Measurements from ENCODE around the gene CD3E.
"Not testable (repeated sequence)": the region's sequence is repeated elsewhere in the genome, so short reads cannot be mapped to it uniquely, and the experiment has no call there.

Gene CD3E

DNA sequence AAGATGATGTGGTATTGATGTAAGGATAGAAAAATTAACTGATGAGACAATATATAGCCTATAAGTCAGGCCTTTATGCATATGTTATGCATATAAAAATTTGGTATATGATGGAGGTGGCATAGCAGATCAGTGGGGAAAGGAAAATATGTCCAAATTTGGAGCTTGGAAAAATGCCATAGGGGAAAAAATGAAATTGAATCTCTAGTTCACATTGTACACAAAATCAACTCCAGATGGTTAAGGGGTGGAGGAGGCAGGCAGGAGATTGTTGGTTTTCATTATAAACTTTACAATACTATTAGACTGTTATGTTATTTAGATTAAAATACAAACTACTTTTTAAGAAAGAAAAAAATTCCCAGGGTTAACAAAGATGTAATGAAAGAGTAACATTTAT is 15.1 kb upstream of the CD3E start:
- in situ Hi-C loops (cut with MboI; ENCODE audit: low sequenced_read_pairs) = loop anchor here (10.0 kb wide), 1 partner anchor 95 kb away; no protein-coding TSS in a partner anchor

DNA sequence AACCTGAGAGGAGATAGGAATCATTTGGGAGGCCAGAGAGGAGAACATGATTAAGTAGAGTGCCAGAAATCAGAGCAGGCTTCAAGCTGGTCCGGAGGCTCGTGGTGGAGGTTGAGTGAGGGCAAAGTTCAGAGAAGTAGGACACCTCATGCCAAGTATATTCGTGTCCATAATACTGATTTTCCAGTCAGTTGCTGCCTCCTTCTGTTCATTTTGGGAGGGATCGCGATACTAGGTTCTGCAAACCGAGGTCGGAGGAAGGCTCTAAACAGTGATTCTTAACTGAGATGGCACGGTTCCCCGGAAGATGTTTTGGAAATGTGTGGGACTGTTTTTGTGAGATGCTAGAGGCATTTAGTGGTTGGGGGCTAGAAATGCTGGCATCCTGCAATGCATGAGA is 13.6 kb upstream of the CD3E start:
- in situ Hi-C loops (cut with MboI; ENCODE audit: low sequenced_read_pairs) = no loop called here

DNA sequence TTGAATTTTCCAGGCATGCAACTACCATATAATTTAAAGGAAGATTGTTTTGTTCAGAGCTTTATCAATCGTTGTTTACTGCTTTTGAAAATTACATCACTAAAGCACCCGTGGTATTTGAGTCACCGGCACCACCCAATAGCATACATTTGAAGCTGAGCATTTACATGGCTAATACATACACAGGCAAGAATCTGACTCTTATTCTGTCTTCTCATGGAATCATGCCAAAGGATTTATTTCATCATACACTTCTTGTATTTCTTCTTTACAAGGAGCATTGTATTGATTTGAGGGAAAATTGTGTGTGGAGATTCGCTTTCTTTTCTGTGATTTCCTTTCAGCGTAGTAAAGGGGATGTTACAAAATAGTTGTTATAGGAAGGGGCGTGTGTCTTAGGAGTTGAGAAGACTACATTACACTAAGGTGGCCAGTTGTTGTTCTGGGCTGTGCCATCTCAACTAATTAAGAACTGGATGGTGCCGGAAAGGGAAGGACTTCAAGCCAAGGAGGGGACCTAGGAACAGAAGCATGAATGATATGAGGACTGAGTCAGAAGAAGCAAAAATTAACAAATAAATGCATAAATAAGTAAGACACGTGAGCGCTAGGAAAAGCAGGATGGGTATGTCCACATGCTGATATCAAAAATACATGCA is 12.9 kb upstream of the CD3E start:
- in situ Hi-C loops (cut with MboI; ENCODE audit: low sequenced_read_pairs) = no loop called here

GRCh38 chr11:118294053-118294452 is 10.5 kb upstream of the CD3E start:
- in situ Hi-C loops (cut with MboI; ENCODE audit: low sequenced_read_pairs) = no loop called here

DNA sequence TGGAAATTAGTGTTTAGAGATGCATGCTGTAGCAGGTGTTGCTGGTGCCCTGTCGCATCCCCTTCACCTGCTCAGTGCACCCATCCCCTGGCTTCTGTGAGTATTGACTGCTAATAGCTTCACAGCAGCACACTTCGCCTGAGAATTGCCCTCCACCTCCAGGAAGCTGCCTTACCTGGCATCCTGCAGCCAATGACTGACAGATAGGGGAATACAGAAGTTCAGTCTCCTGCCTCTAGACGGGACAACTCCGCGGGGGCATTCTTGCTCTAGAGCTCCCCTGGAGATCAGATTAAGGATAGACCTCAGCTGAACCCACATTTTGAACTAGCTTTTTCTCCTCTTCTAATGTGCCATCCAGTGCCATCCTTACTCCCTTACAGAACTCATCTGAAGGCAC is 9.3 kb upstream of the CD3E start:
- in situ Hi-C loops (cut with MboI; ENCODE audit: low sequenced_read_pairs) = no loop called here

DNA sequence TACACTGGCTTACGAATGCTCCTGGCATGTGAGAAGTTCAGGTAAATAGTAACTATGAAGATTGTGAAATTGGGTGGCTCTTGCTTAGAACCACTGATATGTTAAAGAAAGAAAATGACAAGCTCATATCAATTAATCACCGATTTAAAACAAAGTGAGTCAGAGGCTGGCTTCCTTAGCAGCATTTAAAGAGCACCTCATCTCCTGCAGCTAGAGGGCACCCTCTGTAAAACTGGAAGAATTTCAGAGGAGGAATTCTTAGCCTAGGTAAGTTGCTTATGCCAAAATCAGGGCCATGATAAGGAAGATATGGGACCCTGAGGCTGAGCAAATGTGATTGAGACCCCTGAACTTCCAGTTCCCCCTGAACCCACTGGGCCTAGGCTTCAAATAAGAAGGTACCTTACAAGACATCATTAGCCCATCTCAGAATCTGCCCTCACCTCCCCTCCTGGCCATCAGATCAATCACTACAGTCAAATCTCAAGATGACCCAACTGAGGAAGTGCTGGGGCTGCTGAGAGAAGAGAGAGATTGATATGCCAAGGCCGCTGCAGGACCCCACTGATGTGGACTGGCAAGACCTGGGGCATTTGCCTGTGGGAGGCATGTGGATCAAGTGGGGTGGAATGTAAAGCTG is 8.6 kb upstream of the CD3E start:
- in situ Hi-C loops (cut with MboI; ENCODE audit: low sequenced_read_pairs) = no loop called here

DNA sequence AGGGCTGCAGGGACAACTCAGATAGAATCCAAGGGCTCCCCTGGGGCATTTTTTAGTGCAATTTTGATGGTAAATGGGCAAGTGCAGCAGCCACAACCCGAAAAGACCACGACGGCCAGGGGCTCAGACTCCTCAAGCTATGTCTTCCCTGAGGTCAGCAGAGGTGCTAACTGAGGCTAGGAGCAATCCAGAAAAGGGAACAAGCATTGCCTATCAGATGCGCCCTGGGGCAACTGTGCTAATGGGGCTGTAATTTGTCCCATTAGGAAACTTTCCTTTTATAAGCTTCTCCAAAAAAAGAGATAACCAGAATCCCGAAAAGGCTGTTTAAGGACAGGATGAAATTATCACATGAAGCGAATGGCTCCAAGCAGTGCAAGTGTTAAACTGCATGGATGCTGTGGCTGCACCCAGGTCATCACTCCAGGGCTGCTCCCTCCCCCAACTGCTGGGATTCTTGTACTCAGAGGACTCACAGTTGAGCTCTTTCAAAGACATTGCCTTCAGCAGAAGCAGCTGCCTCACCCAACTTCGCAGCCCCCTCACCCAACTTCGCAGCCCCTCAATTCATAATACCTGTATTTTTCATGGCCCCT is 2.8 kb upstream of the CD3E start:
- in situ Hi-C loops (cut with MboI; ENCODE audit: low sequenced_read_pairs) = no loop called here

DNA sequence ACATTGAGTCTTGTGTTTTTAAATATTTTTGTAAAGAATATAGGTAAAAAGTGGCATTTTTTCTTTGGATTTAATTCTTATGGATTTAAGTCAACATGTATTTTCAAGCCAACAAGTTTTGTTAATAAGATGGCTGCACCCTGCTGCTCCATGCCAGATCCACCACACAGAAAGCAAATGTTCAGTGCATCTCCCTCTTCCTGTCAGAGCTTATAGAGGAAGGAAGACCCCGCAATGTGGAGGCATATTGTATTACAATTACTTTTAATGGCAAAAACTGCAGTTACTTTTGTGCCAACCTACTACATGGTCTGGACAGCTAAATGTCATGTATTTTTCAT is 333 bp upstream of the CD3E start:
- in situ Hi-C loops (cut with MboI; ENCODE audit: low sequenced_read_pairs) = no loop called here

DNA sequence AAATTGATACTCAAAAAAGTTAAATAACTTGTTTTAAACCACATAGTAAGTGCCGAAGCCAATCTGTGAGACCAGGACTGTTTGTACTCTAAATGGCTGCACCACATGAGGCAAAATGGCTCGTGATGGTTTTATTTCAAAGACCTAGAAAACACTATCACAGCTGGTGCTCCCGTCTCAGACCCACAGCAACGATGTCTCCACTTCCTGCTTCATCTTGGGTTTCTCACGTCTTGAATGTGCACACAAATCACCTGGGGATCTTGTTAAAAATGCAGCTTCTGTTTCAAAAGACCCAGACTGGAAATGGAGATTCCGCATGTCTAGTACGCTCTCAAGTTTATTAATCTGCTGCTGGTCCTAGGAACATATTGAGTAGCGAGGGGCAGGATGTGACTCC is 1.2 kb downstream of the CD3E start:
- in situ Hi-C loops (cut with MboI; ENCODE audit: low sequenced_read_pairs) = no loop called here

GRCh38 chr11:118306556-118306955 is 2.0 kb downstream of the CD3E start:
- in situ Hi-C loops (cut with MboI; ENCODE audit: low sequenced_read_pairs) = no loop called here

GRCh38 chr11:118308995-118309528 is 4.5 kb downstream of the CD3E start:
- in situ Hi-C loops (cut with MboI; ENCODE audit: low sequenced_read_pairs) = not testable (repeated sequence)

GRCh38 chr11:118310271-118310670 is 5.7 kb downstream of the CD3E start:
- in situ Hi-C loops (cut with MboI; ENCODE audit: low sequenced_read_pairs) = no loop called here

DNA sequence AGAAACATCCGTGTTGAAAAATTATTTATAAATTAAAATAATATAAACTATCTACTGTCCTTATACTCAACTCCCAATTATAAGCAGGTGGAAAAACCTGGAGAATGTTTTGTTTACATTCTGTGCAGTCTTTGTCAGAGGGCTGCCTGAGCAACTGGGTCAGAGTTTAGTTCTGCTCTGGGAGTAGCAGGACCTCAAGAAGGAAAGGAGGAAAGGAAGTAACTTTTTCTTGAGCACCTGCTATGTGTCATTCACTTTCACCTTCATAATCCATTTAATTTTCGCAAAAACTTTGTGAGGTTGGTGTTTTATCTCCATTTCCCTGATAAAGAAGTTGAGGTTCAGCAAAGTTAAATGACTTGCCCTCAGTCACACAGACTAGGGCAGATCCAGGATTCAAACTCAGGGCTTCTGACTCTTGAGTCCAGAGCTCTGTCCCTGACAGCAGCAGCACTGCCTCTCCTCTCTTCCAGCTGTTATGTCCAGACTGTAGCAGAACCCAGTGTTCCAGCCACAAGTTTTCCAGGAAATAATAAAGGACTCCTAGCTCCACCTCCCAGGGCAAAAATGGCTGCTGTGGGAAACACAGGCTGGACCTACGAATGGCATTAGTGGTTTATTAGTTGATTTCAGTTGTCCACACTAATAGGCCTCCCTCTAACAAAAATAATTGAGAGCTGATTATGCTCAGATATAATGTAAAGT is 6.4 kb downstream of the CD3E start:
- in situ Hi-C loops (cut with MboI; ENCODE audit: low sequenced_read_pairs) = no loop called here

DNA sequence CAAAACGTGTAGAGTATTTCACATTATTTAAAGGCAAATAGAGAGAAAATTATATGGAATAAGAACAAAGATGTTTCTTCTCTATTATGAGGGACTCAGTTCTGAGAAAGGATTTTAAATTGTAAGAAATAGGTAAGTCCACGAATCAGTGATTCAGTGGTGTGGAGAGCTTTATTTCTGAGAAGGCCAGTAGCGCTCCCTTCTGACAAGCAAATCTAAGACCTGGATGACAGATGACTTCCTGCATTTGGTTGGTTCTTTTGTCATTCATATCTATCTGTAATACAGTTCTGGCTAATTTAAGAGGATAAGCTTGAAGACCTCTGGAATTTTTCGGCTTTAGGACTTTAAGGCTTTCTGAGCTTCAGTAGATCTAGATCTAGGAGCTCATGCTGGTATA is 7.0 kb downstream of the CD3E start:
- in situ Hi-C loops (cut with MboI; ENCODE audit: low sequenced_read_pairs) = no loop called here

- in situ Hi-C loops (cut with MboI; ENCODE audit: low sequenced_read_pairs) = no loop called here
These were observed 7.8 kb downstream of the CD3E start for GRCh38 chr11:118312328-118312727.

GRCh38 chr11:118313242-118313641 is 8.7 kb downstream of the CD3E start:
- in situ Hi-C loops (cut with MboI; ENCODE audit: low sequenced_read_pairs) = no loop called here

DNA sequence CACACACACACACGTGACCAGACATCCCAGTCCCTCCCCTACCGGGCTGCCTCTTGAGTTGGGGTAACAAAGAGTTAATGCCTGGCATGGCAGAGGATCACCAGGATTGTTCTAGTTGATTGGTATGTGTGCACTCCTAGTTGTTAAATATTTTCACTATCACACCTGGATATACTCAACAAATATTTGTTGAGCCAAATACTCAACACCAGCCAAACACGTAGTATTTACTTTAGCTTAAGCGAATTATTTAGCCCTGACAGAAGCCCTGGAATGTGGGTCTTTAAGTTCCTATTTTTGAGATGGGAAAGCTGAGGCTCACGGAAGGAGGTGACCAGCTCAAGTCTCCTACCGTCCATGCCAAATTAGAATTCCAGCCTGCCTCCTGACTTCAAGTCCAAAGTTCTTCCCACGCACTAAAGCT is 10.5 kb downstream of the CD3E start:
- in situ Hi-C loops (cut with MboI; ENCODE audit: low sequenced_read_pairs) = no loop called here

GRCh38 chr11:118318124-118318523 is 13.6 kb downstream of the CD3E start:
- in situ Hi-C loops (cut with MboI; ENCODE audit: low sequenced_read_pairs) = no loop called here

- in situ Hi-C loops (cut with MboI; ENCODE audit: low sequenced_read_pairs) = no loop called here
These were observed 14.2 kb downstream of the CD3E start for GRCh38 chr11:118318581-118319336.

GRCh38 chr11:118319337-118319707 is 14.8 kb downstream of the CD3E start:
- in situ Hi-C loops (cut with MboI; ENCODE audit: low sequenced_read_pairs) = no loop called here

GRCh38 chr11:118320515-118320914 is 16.0 kb downstream of the CD3E start:
- in situ Hi-C loops (cut with MboI; ENCODE audit: low sequenced_read_pairs) = no loop called here

All from HL-60/S4 treated with retinoic acid at 250 ng/mL for 4 days and 3 days (cell line).